ENCODE measurements around the gene NSD2. TPM values are rescaled to one million over a fixed set of nuclear protein-coding genes. Genes with fewer than 3 reads are reported as not detected.

Gene NSD2
- polyA plus RNA-seq, 4 donors = 8.4 to 46.4 (median 22.5) TPM

DNA sequence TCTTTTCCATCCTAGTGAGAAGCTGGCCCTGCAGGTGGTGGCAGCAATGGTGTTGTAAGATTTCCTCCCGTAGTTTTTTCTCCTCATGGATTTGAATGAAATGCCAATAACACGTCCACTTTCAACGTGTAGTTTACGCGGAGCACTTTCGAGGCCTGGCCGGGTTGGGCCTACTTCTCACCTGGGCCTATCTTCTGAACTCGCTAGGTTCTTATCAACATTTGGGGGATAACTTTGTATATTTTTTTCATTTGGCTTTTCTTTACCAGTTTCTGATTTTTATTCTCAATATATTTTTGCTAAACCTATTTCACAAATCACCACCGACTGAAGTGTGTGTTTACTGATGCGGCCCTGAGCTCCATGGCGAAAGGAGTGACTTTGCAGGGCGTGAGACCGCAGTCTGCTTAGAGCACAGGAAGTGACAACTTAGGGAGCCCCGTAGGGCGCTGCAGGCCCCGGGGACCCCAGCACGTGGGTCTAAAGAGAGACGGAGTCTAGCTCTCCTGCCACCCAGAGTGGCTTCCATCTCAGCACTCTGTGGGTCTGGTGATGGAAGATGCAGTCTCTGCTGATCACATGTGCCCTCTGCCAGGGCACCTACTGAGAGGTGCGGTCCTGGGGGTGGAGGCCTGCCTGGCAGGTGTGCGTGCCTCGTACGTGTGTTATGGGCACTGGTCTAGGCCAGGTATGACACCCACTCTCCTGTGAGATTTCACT, 108.4 kb downstream of the NSD2 start:
- Histone ChIP-seq H3K4me1 (ENCODE audit: control insufficient read depth in 3 of 3, insufficient read depth in 2 of 3, low read depth in 1 of 3, low read length in 2 of 3) (no peaks in the 10 kb centered on the region), H3K27me3 (ENCODE audit: control insufficient read depth in 3 of 3, insufficient read depth in 3 of 3, low read length in 3 of 3) (no peaks in the 10 kb centered on the region), H3K4me3 (ENCODE audit: low read depth in 1 of 3, low read length in 3 of 3) (no peak overlapping the region), H3K27ac (ENCODE audit: low read depth in 1 of 3, low read length in 2 of 3) (no peak overlapping the region), H3K36me3 (ENCODE audit: control insufficient read depth in 3 of 3, insufficient read depth in 2 of 3, low read depth in 1 of 3, low read length in 3 of 3) (peaks cover 16 to 96% (median 18%) of the 10 kb centered on the region in 3 donors), H3K9me3 (ENCODE audit: control insufficient read depth in 2 of 2, insufficient read depth in 1 of 2, low read depth in 1 of 2, low read length in 1 of 2) (no peaks in the 10 kb centered on the region)
- no peak for FAIRE-seq
- WGBS, 3 donors = 88 to 89% (median 88%) methylated on average over 22 of the region's 22 CpGs
- no peak for DNase-seq

DNA sequence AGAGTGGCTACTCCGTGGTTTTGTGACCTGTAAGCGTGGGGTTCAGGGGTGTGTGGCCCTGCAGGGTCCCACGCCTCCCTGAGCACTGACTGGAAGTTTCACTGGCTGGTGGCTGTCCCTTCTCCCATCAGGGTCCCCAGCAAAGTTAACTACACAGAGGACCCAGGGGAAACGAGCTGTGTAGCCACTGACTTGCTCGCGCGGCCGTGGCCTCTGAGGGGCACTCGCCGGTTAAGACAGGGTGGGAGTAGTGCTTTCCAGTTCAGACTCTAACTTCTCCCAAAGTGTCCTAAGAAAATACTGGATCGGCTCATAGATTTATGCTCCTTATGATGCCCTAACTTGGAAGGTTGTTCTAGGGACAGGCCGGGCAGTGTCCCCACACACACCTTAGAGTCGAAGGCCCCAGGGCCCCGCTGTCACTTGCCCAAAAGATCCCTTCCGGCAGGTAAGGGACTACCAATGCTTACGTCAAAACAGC, 109.4 kb downstream of the NSD2 start:
- FAIRE-seq = no peak
- DNase-seq = no peak
- H3K27ac ChIP-seq (ENCODE audit: low read depth in 1 of 3, low read length in 2 of 3) = no peak overlapping the region
- peaks cover 19 to 96% (median 19%) of the 10 kb centered on the region in 3 donors for H3K36me3 ChIP-seq (ENCODE audit: control insufficient read depth in 3 of 3, insufficient read depth in 2 of 3, low read depth in 1 of 3, low read length in 3 of 3)
- H3K4me3 ChIP-seq (ENCODE audit: low read depth in 1 of 3, low read length in 3 of 3) = no peak overlapping the region
- no peaks in the 10 kb centered on the region for H3K27me3 ChIP-seq (ENCODE audit: control insufficient read depth in 3 of 3, insufficient read depth in 3 of 3, low read length in 3 of 3)
- no peaks in the 10 kb centered on the region for H3K9me3 ChIP-seq (ENCODE audit: control insufficient read depth in 2 of 2, insufficient read depth in 1 of 2, low read depth in 1 of 2, low read length in 1 of 2)
- H3K4me1 ChIP-seq (ENCODE audit: control insufficient read depth in 3 of 3, insufficient read depth in 2 of 3, low read depth in 1 of 3, low read length in 2 of 3) = no peaks in the 10 kb centered on the region
- 95 to 96% (median 96%) methylated on average over 16 of the region's 16 CpGs for WGBS, 3 donors

DNA sequence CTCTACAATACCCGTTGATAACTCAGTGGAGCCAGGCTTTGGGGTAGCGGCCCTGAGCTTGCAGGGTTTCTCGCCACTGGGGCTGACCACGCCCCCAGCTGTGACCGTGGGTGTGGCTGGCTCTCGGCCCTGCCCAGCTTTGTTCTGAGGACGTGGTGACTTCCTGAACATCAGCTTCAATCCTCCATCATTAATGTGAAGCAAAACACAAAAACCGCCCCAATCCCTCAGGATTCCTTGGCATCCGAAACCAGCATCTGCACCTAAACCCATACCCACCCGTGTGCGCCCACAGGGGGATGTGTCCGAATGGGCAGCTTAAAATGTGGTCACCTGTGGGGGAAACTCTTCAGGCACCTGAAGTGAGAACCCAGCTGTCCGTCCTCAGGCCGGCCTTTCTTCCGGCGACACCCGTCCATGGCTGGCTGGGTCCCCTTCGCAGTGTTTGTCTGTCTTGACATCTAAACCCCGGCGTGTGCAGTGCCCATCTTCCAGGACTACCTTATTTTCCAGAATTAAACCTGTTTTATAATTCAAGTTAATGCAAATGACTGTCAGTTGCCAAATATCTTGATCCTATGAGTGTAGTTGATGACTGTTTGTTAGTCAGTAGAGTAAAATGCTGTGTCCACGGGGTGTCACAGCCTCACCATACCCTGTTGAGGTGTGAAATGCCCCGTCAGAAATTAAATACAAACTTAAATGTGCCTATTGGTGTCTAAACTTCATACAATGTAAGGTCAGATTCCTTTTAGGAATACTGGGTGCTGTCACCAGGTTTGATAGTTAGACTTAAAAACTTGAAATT, 110.3 kb downstream of the NSD2 start:
- H3K4me1 ChIP-seq (ENCODE audit: control insufficient read depth in 3 of 3, insufficient read depth in 2 of 3, low read depth in 1 of 3, low read length in 2 of 3) = no peaks in the 10 kb centered on the region
- WGBS, 3 donors = 78 to 80% (median 79%) methylated on average over 22 of the region's 22 CpGs
- DNase-seq = peak; percentile 31 to 44
- FAIRE-seq = no peak
- no peak overlapping the region for H3K4me3 ChIP-seq (ENCODE audit: low read depth in 1 of 3, low read length in 3 of 3)
- peaks cover 14 to 96% (median 22%) of the 10 kb centered on the region in 3 donors for H3K36me3 ChIP-seq (ENCODE audit: control insufficient read depth in 3 of 3, insufficient read depth in 2 of 3, low read depth in 1 of 3, low read length in 3 of 3)
- no peaks in the 10 kb centered on the region for H3K9me3 ChIP-seq (ENCODE audit: control insufficient read depth in 2 of 2, insufficient read depth in 1 of 2, low read depth in 1 of 2, low read length in 1 of 2)
- no peak overlapping the region for H3K27ac ChIP-seq (ENCODE audit: low read depth in 1 of 3, low read length in 2 of 3)
- H3K27me3 ChIP-seq (ENCODE audit: control insufficient read depth in 3 of 3, insufficient read depth in 3 of 3, low read length in 3 of 3) = no peaks in the 10 kb centered on the region

DNA sequence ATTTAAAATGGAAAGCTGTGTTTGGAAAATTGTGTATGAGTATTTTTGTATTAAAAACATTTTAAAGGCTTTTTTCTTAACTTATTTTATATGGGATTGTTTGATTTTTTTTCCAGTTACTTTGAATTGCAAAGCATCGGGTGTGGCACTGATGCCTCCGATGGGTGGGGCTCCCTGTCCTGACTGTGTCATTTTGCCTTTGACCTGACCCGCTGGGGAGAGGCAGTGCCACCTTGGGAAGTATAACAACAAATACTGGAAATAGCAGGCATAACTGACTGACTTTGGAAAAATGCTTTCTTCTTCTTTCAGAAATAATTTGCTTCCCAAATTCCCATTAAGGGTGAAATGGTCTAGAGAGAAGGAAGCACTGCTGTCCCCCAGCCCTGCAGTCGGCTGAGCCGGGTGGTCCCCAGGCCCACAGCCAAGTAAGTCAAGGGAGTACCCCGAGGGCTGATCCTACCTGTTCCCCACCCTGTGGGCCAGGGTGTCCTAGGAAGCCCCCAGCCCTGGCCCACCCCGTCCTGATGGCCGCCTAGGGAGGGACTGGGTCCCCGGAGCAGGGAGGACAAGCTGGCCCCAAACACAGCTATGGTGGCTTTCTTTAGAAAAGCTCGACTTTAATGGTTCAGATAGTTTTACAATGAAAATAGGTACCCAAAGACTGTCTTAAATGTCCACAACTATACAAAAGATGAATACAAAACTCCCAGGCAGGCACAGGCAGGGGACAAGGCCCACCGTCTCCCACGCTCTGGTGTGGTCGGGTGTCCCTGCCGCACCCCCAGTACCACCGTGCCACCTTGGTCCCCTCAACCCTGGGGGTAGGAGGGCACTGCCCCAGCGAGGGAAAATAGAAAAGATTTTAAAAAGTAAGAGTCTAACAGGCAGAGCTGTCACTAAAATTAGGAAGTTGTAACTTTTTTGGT, 111.2 kb downstream of the NSD2 start:
- no peak overlapping the region for H3K4me3 ChIP-seq (ENCODE audit: low read depth in 1 of 3, low read length in 3 of 3)
- peak overlapping the region in 1 of 3 donors; percentile 70 for H3K27ac ChIP-seq (ENCODE audit: low read depth in 1 of 3, low read length in 2 of 3)
- no peaks in the 10 kb centered on the region for H3K9me3 ChIP-seq (ENCODE audit: control insufficient read depth in 2 of 2, insufficient read depth in 1 of 2, low read depth in 1 of 2, low read length in 1 of 2)
- peaks cover 12 to 96% (median 23%) of the 10 kb centered on the region in 3 donors for H3K36me3 ChIP-seq (ENCODE audit: control insufficient read depth in 3 of 3, insufficient read depth in 2 of 3, low read depth in 1 of 3, low read length in 3 of 3)
- no peaks in the 10 kb centered on the region for H3K4me1 ChIP-seq (ENCODE audit: control insufficient read depth in 3 of 3, insufficient read depth in 2 of 3, low read depth in 1 of 3, low read length in 2 of 3)
- DNase-seq (peak in 1 of 2 donors; percentile 65), FAIRE-seq (no peak)
- no peaks in the 10 kb centered on the region for H3K27me3 ChIP-seq (ENCODE audit: control insufficient read depth in 3 of 3, insufficient read depth in 3 of 3, low read length in 3 of 3)
- WGBS, 3 donors = 77 to 88% (median 87%) methylated on average over 16 of the region's 16 CpGs

DNA sequence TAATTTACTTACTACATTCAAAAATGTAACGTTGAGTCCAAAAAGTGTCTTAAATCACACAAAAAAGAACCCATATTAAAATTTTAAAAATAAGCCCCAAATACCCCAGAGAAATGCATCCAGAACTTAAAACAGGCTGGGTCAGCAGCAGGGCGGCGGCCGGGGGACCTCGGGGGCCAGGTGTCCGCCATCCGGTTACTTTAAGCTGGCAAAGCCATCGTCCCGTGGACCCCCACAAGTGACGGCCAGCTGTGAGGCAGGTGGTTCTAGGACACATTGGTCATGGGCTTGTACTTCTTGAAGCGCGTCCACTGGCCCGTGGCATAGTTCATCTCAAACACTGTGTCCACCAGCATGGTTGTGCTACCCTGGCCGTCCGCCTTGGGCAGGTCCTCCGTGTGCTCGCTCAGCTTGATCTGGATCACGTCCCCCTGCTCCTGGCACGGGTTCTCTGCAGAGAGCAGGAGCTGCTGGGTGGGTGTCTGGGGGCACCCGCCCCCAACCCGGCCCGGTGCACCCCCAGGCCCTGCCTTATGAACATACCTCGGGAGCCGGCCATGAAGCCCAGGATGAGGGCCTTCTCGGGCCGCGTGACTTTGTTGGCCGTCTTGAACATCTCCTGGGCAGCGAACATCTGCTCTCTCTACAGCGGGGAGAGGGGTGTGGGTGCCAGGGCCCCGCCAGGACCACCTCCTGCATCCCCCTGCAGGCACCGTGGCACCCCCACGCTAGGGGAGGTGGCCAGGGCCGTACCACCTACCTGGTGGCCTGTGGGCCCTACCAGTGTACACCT, 112.1 kb downstream of the NSD2 start:
- Histone ChIP-seq H3K27ac (ENCODE audit: low read depth in 1 of 3, low read length in 2 of 3) (no peak overlapping the region), H3K4me3 (ENCODE audit: low read depth in 1 of 3, low read length in 3 of 3) (no peak overlapping the region), H3K36me3 (ENCODE audit: control insufficient read depth in 3 of 3, insufficient read depth in 2 of 3, low read depth in 1 of 3, low read length in 3 of 3) (peaks cover 12 to 96% (median 28%) of the 10 kb centered on the region in 3 donors), H3K4me1 (ENCODE audit: control insufficient read depth in 3 of 3, insufficient read depth in 2 of 3, low read depth in 1 of 3, low read length in 2 of 3) (no peaks in the 10 kb centered on the region), H3K9me3 (ENCODE audit: control insufficient read depth in 2 of 2, insufficient read depth in 1 of 2, low read depth in 1 of 2, low read length in 1 of 2) (no peaks in the 10 kb centered on the region), H3K27me3 (ENCODE audit: control insufficient read depth in 3 of 3, insufficient read depth in 3 of 3, low read length in 3 of 3) (no peaks in the 10 kb centered on the region)
- FAIRE-seq = no peak
- 90 to 93% (median 91%) methylated on average over 31 to 34 of the region's 34 CpGs for WGBS, 3 donors
- no peak for DNase-seq

DNA sequence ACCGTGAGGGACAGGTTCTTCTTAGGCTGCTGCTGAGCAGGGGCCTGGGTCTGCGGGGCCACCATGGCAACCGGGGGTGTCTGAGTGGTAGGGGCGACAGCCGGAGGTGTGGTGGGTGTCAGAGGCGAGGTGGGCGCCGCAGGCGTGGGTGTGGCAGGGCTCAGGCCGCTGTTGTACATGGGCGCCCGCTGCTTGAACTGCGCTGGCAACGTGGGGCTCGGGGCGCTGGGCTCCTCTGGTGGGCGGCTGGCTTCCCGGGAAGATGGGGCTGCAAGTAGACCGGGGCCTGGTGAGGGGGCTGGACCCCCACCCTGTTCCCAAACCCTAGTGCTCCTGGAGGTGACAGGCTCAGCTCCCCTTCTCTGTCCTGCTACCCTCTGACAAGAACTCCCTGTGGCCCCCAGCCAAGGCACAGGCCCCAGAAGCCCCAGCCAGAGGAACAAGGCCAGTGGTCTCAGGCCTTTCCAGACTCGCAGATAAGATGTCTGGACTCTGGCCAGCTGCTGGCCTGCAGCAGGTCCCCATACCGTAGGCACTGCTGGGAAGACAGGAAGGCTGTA, 112.7 kb downstream of the NSD2 start:
- 88 to 91% (median 91%) methylated on average over 13 to 21 of the region's 21 CpGs for whole genome bisulfite sequencing, 3 donors
- FAIRE-seq = no peak

DNA sequence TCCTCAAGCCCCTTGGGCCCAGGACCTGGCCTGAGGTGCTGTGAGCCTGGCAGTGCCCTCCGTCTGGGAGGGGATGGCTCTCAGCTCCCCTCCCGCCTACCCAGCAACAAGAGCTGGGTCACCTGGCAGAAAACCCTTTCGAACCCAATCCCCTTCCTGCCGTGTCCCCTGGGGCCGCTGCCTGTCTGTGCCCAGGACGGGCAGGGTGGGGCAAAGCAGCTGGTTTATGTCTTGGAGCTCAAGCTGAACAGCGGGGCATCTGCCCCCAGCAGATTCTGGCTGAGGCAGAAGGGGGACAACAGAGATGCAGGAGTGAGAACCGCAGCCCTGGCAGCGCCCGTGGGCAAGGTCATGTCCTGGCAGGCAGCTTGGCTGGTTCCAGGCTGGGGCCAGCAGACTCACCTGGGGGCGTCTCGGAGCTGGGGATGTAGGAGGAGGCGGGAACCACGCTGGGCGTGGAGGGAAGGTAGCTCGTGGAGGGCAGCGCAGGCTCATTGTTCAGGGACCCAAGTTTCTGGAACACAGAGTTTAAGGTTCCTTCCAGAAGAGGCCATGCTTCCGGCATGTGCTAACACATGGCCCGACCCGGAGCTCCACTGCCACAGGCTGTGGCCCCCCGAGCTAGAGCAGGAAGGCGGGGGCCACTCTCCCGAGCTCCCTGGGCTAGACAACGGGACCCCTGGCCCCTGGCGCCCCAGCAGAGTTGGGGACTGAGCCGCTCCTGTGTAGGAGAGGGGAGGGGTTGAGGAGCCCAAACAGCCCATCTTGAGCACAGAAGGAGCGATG, 113.4 kb downstream of the NSD2 start:
- no peak overlapping the region for H3K27ac ChIP-seq (ENCODE audit: low read depth in 1 of 3, low read length in 2 of 3)
- H3K4me1 ChIP-seq (ENCODE audit: control insufficient read depth in 3 of 3, insufficient read depth in 2 of 3, low read depth in 1 of 3, low read length in 2 of 3) = no peaks in the 10 kb centered on the region
- H3K27me3 ChIP-seq (ENCODE audit: control insufficient read depth in 3 of 3, insufficient read depth in 3 of 3, low read length in 3 of 3) = no peaks in the 10 kb centered on the region
- peaks cover 6 to 96% (median 30%) of the 10 kb centered on the region in 3 donors for H3K36me3 ChIP-seq (ENCODE audit: control insufficient read depth in 3 of 3, insufficient read depth in 2 of 3, low read depth in 1 of 3, low read length in 3 of 3)
- WGBS, 3 donors = 72 to 80% (median 74%) methylated on average over 25 to 27 of the region's 27 CpGs
- DNase-seq (no peak), FAIRE-seq (no peak)
- no peak overlapping the region for H3K4me3 ChIP-seq (ENCODE audit: low read depth in 1 of 3, low read length in 3 of 3)
- no peaks in the 10 kb centered on the region for H3K9me3 ChIP-seq (ENCODE audit: control insufficient read depth in 2 of 2, insufficient read depth in 1 of 2, low read depth in 1 of 2, low read length in 1 of 2)

More for the DNA sequence above, 112.7 kb downstream of the NSD2 start:
- Histone ChIP-seq H3K4me3 (ENCODE audit: low read depth in 1 of 3, low read length in 3 of 3) (no peak overlapping the region), H3K27me3 (ENCODE audit: control insufficient read depth in 3 of 3, insufficient read depth in 3 of 3, low read length in 3 of 3) (no peaks in the 10 kb centered on the region), H3K9me3 (ENCODE audit: control insufficient read depth in 2 of 2, insufficient read depth in 1 of 2, low read depth in 1 of 2, low read length in 1 of 2) (no peaks in the 10 kb centered on the region), H3K4me1 (ENCODE audit: control insufficient read depth in 3 of 3, insufficient read depth in 2 of 3, low read depth in 1 of 3, low read length in 2 of 3) (no peaks in the 10 kb centered on the region), H3K36me3 (ENCODE audit: control insufficient read depth in 3 of 3, insufficient read depth in 2 of 3, low read depth in 1 of 3, low read length in 3 of 3) (peaks cover 9 to 96% (median 28%) of the 10 kb centered on the region in 3 donors), H3K27ac (ENCODE audit: low read depth in 1 of 3, low read length in 2 of 3) (no peak overlapping the region)
- no peak for DNase-seq
